Measurements from ENCODE around the gene HSP90AA1.

Gene HSP90AA1

GRCh38 chr14:102085948-102086708 lies 716 bp downstream of the HSP90AA1 start:
- peak overlapping the region; percentile 88 for H3K4me3 ChIP-seq (ENCODE audit: low read depth, low read length)
- no peak for TF ChIP-seq CTCF (IDR thresholded peaks at IDR 0.05; ENCODE audit: borderline replicate concordance, insufficient read depth, low read depth, low read length)

GRCh38 chr14:102085488-102085887 lies 1.4 kb downstream of the HSP90AA1 start:
- peak overlapping the region; percentile 88 for H3K4me3 ChIP-seq (ENCODE audit: low read depth, low read length)
- TF ChIP-seq CTCF (IDR thresholded peaks at IDR 0.05; ENCODE audit: borderline replicate concordance, insufficient read depth, low read depth, low read length) = no peak

- H3K4me3 ChIP-seq (ENCODE audit: low read depth, low read length) = peak overlapping the region; percentile 21
- no peak for TF ChIP-seq CTCF (IDR thresholded peaks at IDR 0.05; ENCODE audit: borderline replicate concordance, insufficient read depth, low read depth, low read length)
Measured at GRCh38 chr14:102084931-102085330, 1.9 kb downstream of the HSP90AA1 start.

GRCh38 chr14:102084522-102084921 lies 2.3 kb downstream of the HSP90AA1 start:
- H3K4me3 ChIP-seq (ENCODE audit: low read depth, low read length) = peak overlapping the region; percentile 21

- no peak overlapping the region for H3K4me3 ChIP-seq (ENCODE audit: low read depth, low read length)
Measured at GRCh38 chr14:102081231-102082080, 5.4 kb downstream of the HSP90AA1 start.

GRCh38 chr14:102080183-102081080 lies 6.4 kb downstream of the HSP90AA1 start:
- H3K4me3 ChIP-seq (ENCODE audit: low read depth, low read length) = no peak overlapping the region
- no peak for TF ChIP-seq CTCF (IDR thresholded peaks at IDR 0.05; ENCODE audit: borderline replicate concordance, insufficient read depth, low read depth, low read length)

More at GRCh38 chr14:102081231-102082080, 5.4 kb downstream of the HSP90AA1 start:
- no peak for TF ChIP-seq CTCF (IDR thresholded peaks at IDR 0.05; ENCODE audit: borderline replicate concordance, insufficient read depth, low read depth, low read length)

- H3K4me3 ChIP-seq (ENCODE audit: low read depth, low read length) = no peak overlapping the region
- no peak for TF ChIP-seq CTCF (IDR thresholded peaks at IDR 0.05; ENCODE audit: borderline replicate concordance, insufficient read depth, low read depth, low read length)
Measured at GRCh38 chr14:102079700-102079979, 7.2 kb downstream of the HSP90AA1 start.
